PC-9 (cell line): ENCODE results near the gene ENPEP.

Experiments used
- CTCF ChIP-seq: fragments of 200-600 bp; sonication (generic); conservative IDR thresholded peaks from 2 replicates; pipeline ENCODE4 v1.6.1; 2017; ENCODE audit warnings: mixed run types, antibody characterized with exemption, mild to moderate bottlenecking, moderate library complexity
- EZH2 ChIP-seq: fragments of 200-600 bp; sonication (generic); IDR thresholded peaks from 2 replicates; pipeline ENCODE4 v1.8.0; 2017; ENCODE audit warnings: antibody characterized with exemption, low read depth

GRCh38 chr4:110597582-110597981 lies 121.6 kb downstream of the ENPEP start:
- no peak for TF ChIP-seq CTCF
- no peak for TF ChIP-seq EZH2
